Endometrial microvascular endothelial cells (primary cell): ENCODE results near the gene ENOX2. TPM values are rescaled to one million over a fixed set of nuclear protein-coding genes. Genes with fewer than 3 reads are reported as not detected.

ENCODE experiments used
- in situ Hi-C: cut with HindIII; loops from 2 replicates; pipeline ENCODE4 v1.10.0; 2017; ENCODE audit warnings: low sequenced_read_pairs, low pct_unique_long_range_greater_than_20kb; ENCODE audit errors: inconsistent ontology term
- total RNA-seq: library from RNA; depleted of rRNA; stranded (reverse); fragments of >200 nt; gene quantifications from one replicate; pipeline ENCODE4 v1.2.3, GENCODE V29; 2015; ENCODE audit errors: inconsistent ontology term

ENOX2 gene
- total RNA-seq, 1 donor from 2014 or later, result 13.8 TPM

GRCh38 chrX:130887376-130887775 lies 15.6 kb downstream of the ENOX2 start:
- in situ Hi-C loops, result no loop called here

GRCh38 chrX:130885996-130886395 lies 17.0 kb downstream of the ENOX2 start:
- in situ Hi-C loops, result no loop called here

GRCh38 chrX:130885508-130885907 lies 17.5 kb downstream of the ENOX2 start:
- in situ Hi-C loops, result no loop called here

- in situ Hi-C loops, result no loop called here
These were observed 18.4 kb downstream of the ENOX2 start for GRCh38 chrX:130884627-130885026.

- in situ Hi-C loops, result no loop called here
These were observed 23.1 kb downstream of the ENOX2 start for GRCh38 chrX:130879869-130880268.

- in situ Hi-C loops, result no loop called here
These were observed 24.4 kb downstream of the ENOX2 start for GRCh38 chrX:130878350-130879341.

- in situ Hi-C loops, result no loop called here
These were observed 25.1 kb downstream of the ENOX2 start for GRCh38 chrX:130877892-130878341.

GRCh38 chrX:130876226-130876625 lies 26.8 kb downstream of the ENOX2 start:
- in situ Hi-C loops, result no loop called here

GRCh38 chrX:130874751-130875150 lies 28.3 kb downstream of the ENOX2 start:
- in situ Hi-C loops, result no loop called here

GRCh38 chrX:130869239-130869638 lies 33.8 kb downstream of the ENOX2 start:
- in situ Hi-C loops, result no loop called here

- in situ Hi-C loops, result no loop called here
These were observed 41.5 kb downstream of the ENOX2 start for GRCh38 chrX:130861462-130861861.

GRCh38 chrX:130857207-130857606 lies 45.8 kb downstream of the ENOX2 start:
- in situ Hi-C loops, result no loop called here

- in situ Hi-C loops, result no loop called here
These were observed 51.4 kb downstream of the ENOX2 start for GRCh38 chrX:130851569-130851968.

- in situ Hi-C loops, result no loop called here
These were observed 54.2 kb downstream of the ENOX2 start for GRCh38 chrX:130848763-130849162.

GRCh38 chrX:130846746-130847145 lies 56.3 kb downstream of the ENOX2 start:
- in situ Hi-C loops, result no loop called here

- in situ Hi-C loops, result no loop called here
These were observed 61.2 kb downstream of the ENOX2 start for GRCh38 chrX:130841776-130842175.

- in situ Hi-C loops, result no loop called here
These were observed 62.7 kb downstream of the ENOX2 start for GRCh38 chrX:130840345-130840744.

GRCh38 chrX:130836447-130836846 lies 66.6 kb downstream of the ENOX2 start:
- in situ Hi-C loops, result no loop called here

GRCh38 chrX:130834830-130835229 lies 68.2 kb downstream of the ENOX2 start:
- in situ Hi-C loops, result no loop called here

GRCh38 chrX:130834149-130834548 lies 68.9 kb downstream of the ENOX2 start:
- in situ Hi-C loops, result no loop called here
